CD4-positive, alpha-beta T cell (primary cell): ENCODE data around the gene SHH. TPM values are rescaled to one million over a fixed set of nuclear protein-coding genes. Genes with fewer than 3 reads are reported as not detected.

ENCODE experiments used
- ATAC-seq: fragments of 200-7000 bp; cut with Tn5 transposase; one replicate; pipeline ENCODE4 v1.10.0; 2022; ENCODE audit warnings: mild to moderate bottlenecking; ENCODE audit not compliant: poor library complexity
- CTCF ChIA-PET: fragments of 350-600 bp; sonication (Branson Sonifier 250); formaldehyde crosslinking; loops from one replicate; lab custom pipeline; 2021; ENCODE audit warnings: antibody characterized with exemption, inconsistent platforms; lab: Charles Lee
- POLR2A ChIA-PET: fragments of 350-600 bp; sonication (Branson Sonifier 250); formaldehyde crosslinking; loops from one replicate; lab custom pipeline; 2021; ENCODE audit warnings: antibody characterized with exemption, inconsistent platforms; lab: Charles Lee
- DNase-seq, 14 experiments: peaks; one replicate each; pipeline ENCODE4 v3.0.0-alpha.2; 2013 to 2020; ENCODE audit warnings: mixed read lengths in 2 of 14
- H3K27ac ChIP-seq, 2 donors: one replicate each; pipeline versions ENCODE4 v1.5.1 to v1.7.0; 2013; ENCODE audit warnings: low read length in 2 of 2, low read depth in 1 of 2, mild to moderate bottlenecking in 1 of 2
- H3K27me3 ChIP-seq, 2 experiments: 1 replicate in 1 of 2; 2 replicates in 1 of 2; pipeline versions ENCODE4 v1.6.1 to v1.7.0; 2013; ENCODE audit warnings: low read length in 2 of 2, control low read depth in 1 of 2, mild to moderate bottlenecking in 1 of 2, moderate library complexity in 1 of 2; ENCODE audit not compliant: insufficient read depth in 2 of 2, control insufficient read depth in 1 of 2
- H3K36me3 ChIP-seq: one replicate; pipeline ENCODE4 v1.6.1; 2013; ENCODE audit warnings: low read length, control low read depth; ENCODE audit not compliant: insufficient read depth
- H3K4me1 ChIP-seq: one replicate; pipeline ENCODE4 v1.6.1; 2013; ENCODE audit warnings: low read length, control low read depth; ENCODE audit not compliant: insufficient read depth
- H3K4me3 ChIP-seq: one replicate; pipeline ENCODE4 v1.5.1; 2013; ENCODE audit warnings: mild to moderate bottlenecking, low read length, moderate library complexity
- H3K9me3 ChIP-seq, 2 experiments: 1 replicate in 1 of 2; 2 replicates in 1 of 2; pipeline versions ENCODE4 v1.6.1 to v1.7.0; 2013; ENCODE audit warnings: low read length in 2 of 2, mild to moderate bottlenecking in 2 of 2, control low read depth in 1 of 2, moderate library complexity in 1 of 2; ENCODE audit not compliant: control insufficient read depth in 1 of 2, insufficient read depth in 1 of 2
- H3K27ac Mint-ChIP-seq: one replicate; pipeline ENCODE4 v1.8.0; 2020; ENCODE audit warnings: mixed read lengths
- H3K27me3 Mint-ChIP-seq: one replicate; pipeline ENCODE4 v1.8.0; 2021; ENCODE audit warnings: mixed read lengths
- H3K36me3 Mint-ChIP-seq: one replicate; pipeline ENCODE4 v1.8.0; 2021; ENCODE audit warnings: low read depth, mixed read lengths
- H3K4me1 Mint-ChIP-seq: one replicate; pipeline ENCODE4 v1.8.0; 2021; ENCODE audit warnings: low read depth, mixed read lengths
- H3K4me3 Mint-ChIP-seq: one replicate; pipeline ENCODE4 v1.8.0; 2020; ENCODE audit warnings: mild to moderate bottlenecking, mixed read lengths
- H3K9me3 Mint-ChIP-seq: one replicate; pipeline ENCODE4 v1.8.0; 2020; ENCODE audit warnings: mixed read lengths
- intact Hi-C, 2 experiments: fragments of 100-400 bp; cut with DNase I in 1 of 2; cut with micrococcal nuclease in 1 of 2; formaldehyde crosslinking; loops; one replicate each; pipeline versions ENCODE4 v1.15.1 to v1.9.0; 2023 to 2025; cut with DNase I, micrococcal nuclease
- total RNA-seq, 174 experiments: library from RNA in 2 of 174; stranded (reverse) in 2 of 174; gene quantifications; one replicate each; pipeline ENCODE4 v1.2.3 and lab custom pipeline; 2021 to 2026
- TF ChIP-seq, protein P1 (sequence below): fragments of 200-600 bp; IDR thresholded peaks from one replicate; pipeline ENCODE4 v1.8.0; 2022; ENCODE audit warnings: antibody characterized with exemption, mild to moderate bottlenecking

SHH gene
- total RNA-seq, 2 experiments from 2014 or later = not detected

GRCh38 chr7:155792999-155793560 lies 19.2 kb downstream of the SHH start:
- CTCF ChIA-PET = no interaction called here
- Mint-ChIP-seq H3K4me3 (no peak overlapping the region), H3K4me1 (no peaks in the 10 kb centered on the region), H3K9me3 (no peaks in the 10 kb centered on the region), H3K36me3 (no peaks in the 10 kb centered on the region), H3K27ac (no peak overlapping the region), H3K27me3 (peaks cover 11% of the 10 kb centered on the region)
- ATAC-seq (no peak), DNase-seq (no peak)
- Histone ChIP-seq H3K4me3 (no peak overlapping the region), H3K4me1 (peaks cover 7% of the 10 kb centered on the region), H3K27me3 (peaks cover 16 to 18% of the 10 kb centered on the region in 2 experiments), H3K27ac (no peak overlapping the region), H3K36me3 (no peaks in the 10 kb centered on the region), H3K9me3 (peaks cover 0 to 3% of the 10 kb centered on the region in 2 experiments)
- intact Hi-C loops = loop anchor here in 1 of 2 experiments (10.0 kb wide), 1 partner anchor 1482 kb away; no protein-coding TSS in a partner anchor
- TF ChIP-seq, protein P1, sequence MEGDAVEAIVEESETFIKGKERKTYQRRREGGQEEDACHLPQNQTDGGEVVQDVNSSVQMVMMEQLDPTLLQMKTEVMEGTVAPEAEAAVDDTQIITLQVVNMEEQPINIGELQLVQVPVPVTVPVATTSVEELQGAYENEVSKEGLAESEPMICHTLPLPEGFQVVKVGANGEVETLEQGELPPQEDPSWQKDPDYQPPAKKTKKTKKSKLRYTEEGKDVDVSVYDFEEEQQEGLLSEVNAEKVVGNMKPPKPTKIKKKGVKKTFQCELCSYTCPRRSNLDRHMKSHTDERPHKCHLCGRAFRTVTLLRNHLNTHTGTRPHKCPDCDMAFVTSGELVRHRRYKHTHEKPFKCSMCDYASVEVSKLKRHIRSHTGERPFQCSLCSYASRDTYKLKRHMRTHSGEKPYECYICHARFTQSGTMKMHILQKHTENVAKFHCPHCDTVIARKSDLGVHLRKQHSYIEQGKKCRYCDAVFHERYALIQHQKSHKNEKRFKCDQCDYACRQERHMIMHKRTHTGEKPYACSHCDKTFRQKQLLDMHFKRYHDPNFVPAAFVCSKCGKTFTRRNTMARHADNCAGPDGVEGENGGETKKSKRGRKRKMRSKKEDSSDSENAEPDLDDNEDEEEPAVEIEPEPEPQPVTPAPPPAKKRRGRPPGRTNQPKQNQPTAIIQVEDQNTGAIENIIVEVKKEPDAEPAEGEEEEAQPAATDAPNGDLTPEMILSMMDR = no peak
- POLR2A ChIA-PET = no interaction called here

DNA sequence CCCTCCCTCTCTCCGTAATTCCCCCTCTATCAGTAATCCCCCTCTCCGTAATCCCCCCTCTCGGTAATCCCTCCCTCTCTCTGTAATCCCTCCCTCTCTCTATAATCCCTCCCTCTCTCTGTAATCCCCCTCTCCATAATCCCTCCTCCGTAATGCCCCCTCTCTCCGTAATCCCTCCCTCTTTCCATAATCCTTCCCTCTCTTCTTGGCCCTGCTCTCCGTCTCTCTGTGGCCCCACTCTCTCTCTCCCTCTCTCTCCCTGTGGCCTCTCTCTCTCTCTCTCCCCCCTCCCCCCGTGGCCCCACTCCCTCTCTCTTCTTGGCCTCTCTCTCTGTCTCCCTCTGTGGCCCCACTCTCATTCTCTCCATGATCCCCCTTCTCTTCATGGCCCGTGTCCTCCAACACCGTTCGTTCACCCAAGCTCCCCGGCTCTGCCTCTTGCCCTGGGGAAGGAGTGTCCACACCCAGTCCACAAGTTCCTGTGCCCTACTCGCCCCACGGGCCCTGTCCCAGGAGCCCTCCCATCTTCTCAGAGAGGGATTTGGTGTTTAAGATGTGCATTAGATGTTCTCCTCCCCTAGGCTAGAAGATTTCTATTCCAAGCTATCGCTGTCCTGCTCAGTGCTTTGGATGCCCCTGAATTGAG lies 19.8 kb downstream of the SHH start:
- no peak overlapping the region for H3K4me3 Mint-ChIP-seq
- peaks cover 7% of the 10 kb centered on the region for H3K4me1 ChIP-seq
- H3K27me3 ChIP-seq = peaks cover 12 to 14% of the 10 kb centered on the region in 2 experiments
- no peak overlapping the region for H3K27ac ChIP-seq
- peaks cover 0 to 7% of the 10 kb centered on the region in 2 experiments for H3K9me3 ChIP-seq
- no peaks in the 10 kb centered on the region for H3K4me1 Mint-ChIP-seq
- DNase-seq (no peak), ATAC-seq (no peak)
- POLR2A ChIA-PET = no interaction called here
- peaks cover 14% of the 10 kb centered on the region for H3K27me3 Mint-ChIP-seq
- CTCF ChIA-PET = no interaction called here
- H3K4me3 ChIP-seq = no peak overlapping the region
- intact Hi-C loops = loop anchor here in 1 of 2 experiments (10.0 kb wide), 1 partner anchor 1482 kb away; no protein-coding TSS in a partner anchor
- no peaks in the 10 kb centered on the region for H3K36me3 Mint-ChIP-seq
- H3K9me3 Mint-ChIP-seq = no peaks in the 10 kb centered on the region
- no peak overlapping the region for H3K27ac Mint-ChIP-seq
- TF ChIP-seq, protein P1 = no peak
- H3K36me3 ChIP-seq = no peaks in the 10 kb centered on the region

GRCh38 chr7:155791836-155792235 lies 20.4 kb downstream of the SHH start:
- Histone ChIP-seq H3K27ac (no peak overlapping the region), H3K36me3 (no peaks in the 10 kb centered on the region), H3K4me1 (peaks cover 3% of the 10 kb centered on the region), H3K9me3 (peaks cover 0 to 7% of the 10 kb centered on the region in 2 experiments), H3K4me3 (no peak overlapping the region), H3K27me3 (peaks cover 10 to 11% of the 10 kb centered on the region in 2 experiments)
- H3K4me3 Mint-ChIP-seq = no peak overlapping the region
- DNase-seq (no peak), ATAC-seq (no peak)
- CTCF ChIA-PET = no interaction called here
- no peaks in the 10 kb centered on the region for H3K4me1 Mint-ChIP-seq
- H3K27me3 Mint-ChIP-seq = peaks cover 14% of the 10 kb centered on the region
- no peak overlapping the region for H3K27ac Mint-ChIP-seq
- TF ChIP-seq, protein P1 = no peak
- no peaks in the 10 kb centered on the region for H3K36me3 Mint-ChIP-seq
- POLR2A ChIA-PET = no interaction called here
- no peaks in the 10 kb centered on the region for H3K9me3 Mint-ChIP-seq
- intact Hi-C loops = loop anchor here in 1 of 2 experiments (10.0 kb wide), 1 partner anchor 1483 kb away; no protein-coding TSS in a partner anchor
